GM12878 (cell line): Measurements from ENCODE around the gene CASQ1.

ENCODE experiments used
- BHLHE40 ChIP-seq, 2 experiments: fragments of 450-650 bp in 1 of 2; IDR thresholded peaks; 2 replicates each; pipeline ENCODE4 v1.6.1; 2011 to 2017; ENCODE audit warnings: low read depth in 2 of 2, borderline replicate concordance in 1 of 2, improper control_type of control experiment in 1 of 2, low read length in 1 of 2, mild to moderate bottlenecking in 1 of 2
- CTCF ChIP-seq, 3 experiments: IDR thresholded peaks in 2 of 3; conservative IDR thresholded peaks in 1 of 3; 2 replicates each; pipeline ENCODE4 v1.5.1; 2011; ENCODE audit warnings: low read depth in 3 of 3, low read length in 3 of 3, mild to moderate bottlenecking in 3 of 3, control low read depth in 2 of 3, moderate library complexity in 2 of 3, inconsistent platforms in 1 of 3, mixed read lengths in 1 of 3; ENCODE audit not compliant: control insufficient read depth in 2 of 3, insufficient read depth in 1 of 3; ENCODE audit errors: extremely low read depth in 1 of 3
- EP300 ChIP-seq, 2 experiments: fragments of 150-350 bp in 1 of 2; IDR thresholded peaks; 2 replicates each; pipeline ENCODE4 v1.6.1; 2011 to 2012; ENCODE audit warnings: low read depth in 2 of 2, low read length in 2 of 2, borderline replicate concordance in 1 of 2, improper control_type of control experiment in 1 of 2, inconsistent platforms in 1 of 2; ENCODE audit not compliant: control insufficient read depth in 1 of 2
- FOXK2 ChIP-seq: fragments of 450-650 bp; IDR thresholded peaks from 2 replicates; pipeline ENCODE4 v1.6.1; 2017; ENCODE audit warnings: mild to moderate bottlenecking, moderate library complexity
- HDGF ChIP-seq: fragments of 450-650 bp; IDR thresholded peaks from 2 replicates; pipeline ENCODE4 v1.6.1; 2016; ENCODE audit warnings: antibody characterized with exemption
- JUNB ChIP-seq: IDR thresholded peaks from 2 replicates; pipeline ENCODE4 v1.6.1; 2016; ENCODE audit warnings: antibody characterized with exemption, mild to moderate bottlenecking
- MTA3 ChIP-seq: IDR thresholded peaks from 2 replicates; pipeline ENCODE4 v1.6.1; 2012; ENCODE audit warnings: low read length, inconsistent platforms, borderline replicate concordance
- PAX5 ChIP-seq: IDR thresholded peaks from 2 replicates; pipeline ENCODE4 v1.6.1; 2011; ENCODE audit warnings: low read depth, low read length, borderline replicate concordance
- REST ChIP-seq: IDR thresholded peaks from 2 replicates; pipeline ENCODE4 v1.6.1; 2012; ENCODE audit warnings: mild to moderate bottlenecking, low read depth, low read length
- SP1 ChIP-seq: IDR thresholded peaks from one replicate; pipeline ENCODE4 v1.6.1; 2011; ENCODE audit warnings: low read depth, low read length
- SREBF2 ChIP-seq: IDR thresholded peaks from 2 replicates; pipeline ENCODE4 v1.6.1; 2012; ENCODE audit warnings: mild to moderate bottlenecking, low read length
- SUZ12 ChIP-seq: fragments of 200-600 bp; sonication (generic); IDR thresholded peaks from one replicate; pipeline ENCODE4 v1.6.1; 2018; ENCODE audit warnings: antibody characterized with exemption, mild to moderate bottlenecking; ENCODE audit not compliant: unreplicated experiment

- TF ChIP-seq SP1 (no peak), MTA3 (no peak), SREBF2 (no peak), HDGF (no peak), PAX5 (no peak), SUZ12 (no peak), EP300 (IDR thresholded peaks at IDR 0.05; ENCODE audit: borderline replicate concordance in 1 of 2, control insufficient read depth in 1 of 2, low read depth in 2 of 2, low read length in 2 of 2) (no peak), FOXK2 (no peak), CTCF (IDR thresholded peaks at IDR 0.05 in 2 of 3, conservative IDR thresholded peaks at IDR 0.05 in 1 of 3; ENCODE audit: control insufficient read depth in 2 of 3, extremely low read depth in 1 of 3, insufficient read depth in 1 of 3, low read depth in 3 of 3, low read length in 3 of 3) (no peak), REST (no peak), BHLHE40 (IDR thresholded peaks at IDR 0.05; ENCODE audit: borderline replicate concordance in 1 of 2, low read depth in 2 of 2, low read length in 1 of 2) (no peak), JUNB (no peak)
These were observed 3.0 kb upstream of the CASQ1 start for GRCh38 chr1:160187407-160187806.
